BLaER1 treated with 17β-estradiol and CSF1 and Interleukin-3, amounts not matched to agents 10 nM and 100 nM (cell line): ENCODE measurements around the gene SERPINE1.

Experiments used
- H3K27ac ChIP-seq, 11 experiments: shearing (Covaris generic); formaldehyde crosslinking; 2 replicates each; pipeline ENCODE4 v1.8.1; 2022
- H3K27me3 ChIP-seq, 11 experiments: shearing (Covaris generic); formaldehyde crosslinking; 2 replicates each; pipeline ENCODE4 v1.8.1; 2022
- H3K36me3 ChIP-seq, 11 experiments: shearing (Covaris generic); formaldehyde crosslinking; 2 replicates each; pipeline ENCODE4 v1.8.1; 2022
- H3K4me1 ChIP-seq, 10 experiments: shearing (Covaris generic); formaldehyde crosslinking; 2 replicates each; pipeline ENCODE4 v1.8.1; 2022
- H3K4me2 ChIP-seq, 11 experiments: shearing (Covaris generic); formaldehyde crosslinking; 2 replicates each; pipeline ENCODE4 v1.8.1; 2022
- H3K4me3 ChIP-seq, 10 experiments: shearing (Covaris generic); formaldehyde crosslinking; 2 replicates each; pipeline ENCODE4 v1.8.1; 2022
- H3K9ac ChIP-seq, 11 experiments: shearing (Covaris generic); formaldehyde crosslinking; 2 replicates each; pipeline ENCODE4 v1.8.1; 2022
- H3K9me3 ChIP-seq, 11 experiments: shearing (Covaris generic); formaldehyde crosslinking; replicated peaks in 1 of 11; 2 replicates each; pipeline ENCODE4 v1.8.1; 2022
- H4K20me1 ChIP-seq, 11 experiments: shearing (Covaris generic); formaldehyde crosslinking; 2 replicates each; pipeline ENCODE4 v1.8.1; 2022
- Cebpa-rat ChIP-seq, 11 experiments: shearing (Covaris generic); IDR thresholded peaks; 2 replicates each; pipeline ENCODE4 v1.8.1; 2022

Gene SERPINE1

GRCh38 chr7:101170617-101171441 lies 43.9 kb downstream of the SERPINE1 start:
- peak overlapping the region in 2 of 11 experiments; percentile 13 to 50; a peak in 3 of 22 replicates for H3K27ac ChIP-seq
- TF ChIP-seq Cebpa-rat (IDR thresholded peaks at IDR 0.05): no peak
- H3K9ac ChIP-seq: peak overlapping the region in 3 of 11 experiments; percentile 3 to 41 (median 39); a peak in 3 of 22 replicates
- H3K9me3 ChIP-seq: peaks cover 0 to 25% (median 22%) of the 10 kb centered on the region in 11 experiments; a peak in 18 of 22 replicates
- no peaks in the 10 kb centered on the region for H3K36me3 ChIP-seq
- peak overlapping the region in 6 of 10 experiments; percentile 5 to 49 (median 28); a peak in 8 of 20 replicates for H3K4me3 ChIP-seq
- H3K27me3 ChIP-seq: peaks cover 96 to 100% (median 99%) of the 10 kb centered on the region in 11 experiments
- H4K20me1 ChIP-seq: peaks cover 0 to 54% (median 15%) of the 10 kb centered on the region in 11 experiments; a peak in 16 of 22 replicates
- H3K4me1 ChIP-seq: peaks cover 69 to 91% (median 87%) of the 10 kb centered on the region in 10 experiments
- peak overlapping the region; percentile 70 to 100 (median 89) for H3K4me2 ChIP-seq

- peaks cover 96 to 100% (median 99%) of the 10 kb centered on the region in 11 experiments for H3K27me3 ChIP-seq
- H3K4me1 ChIP-seq: peaks cover 64 to 91% (median 82%) of the 10 kb centered on the region in 10 experiments
- H4K20me1 ChIP-seq: peaks cover 0 to 54% (median 15%) of the 10 kb centered on the region in 11 experiments; a peak in 16 of 22 replicates
- H3K27ac ChIP-seq: peak overlapping the region in 3 of 11 experiments; percentile 13 to 50 (median 13); a peak in 3 of 22 replicates
- peak overlapping the region in 3 of 11 experiments; percentile 15 to 41 (median 39); a peak in 3 of 22 replicates for H3K9ac ChIP-seq
- peak overlapping the region; percentile 48 to 100 (median 89) for H3K4me2 ChIP-seq
- no peaks in the 10 kb centered on the region for H3K36me3 ChIP-seq
- peaks cover 0 to 25% (median 22%) of the 10 kb centered on the region in 11 experiments; a peak in 18 of 22 replicates for H3K9me3 ChIP-seq
- peak overlapping the region in 6 of 10 experiments; percentile 7 to 49 (median 36); a peak in 8 of 20 replicates for H3K4me3 ChIP-seq
- TF ChIP-seq Cebpa-rat (IDR thresholded peaks at IDR 0.05): no peak
Observed at GRCh38 chr7:101171442-101171837, 44.5 kb downstream of the SERPINE1 start.

- TF ChIP-seq Cebpa-rat (IDR thresholded peaks at IDR 0.05): no peak
- Histone ChIP-seq H3K4me2 (peak overlapping the region; percentile 48 to 100 (median 89)), H3K4me1 (peaks cover 58 to 93% (median 76%) of the 10 kb centered on the region in 10 experiments), H4K20me1 (peaks cover 0 to 54% (median 15%) of the 10 kb centered on the region in 11 experiments; a peak in 16 of 22 replicates), H3K36me3 (no peaks in the 10 kb centered on the region), H3K9ac (peak overlapping the region in 3 of 11 experiments; percentile 15 to 41 (median 39); a peak in 3 of 22 replicates), H3K9me3 (peaks cover 0 to 25% (median 22%) of the 10 kb centered on the region in 11 experiments; a peak in 18 of 22 replicates), H3K27ac (peak overlapping the region in 2 of 11 experiments; percentile 13 to 50; a peak in 1 of 22 replicates), H3K27me3 (peaks cover 99 to 100% (median 100%) of the 10 kb centered on the region in 11 experiments), H3K4me3 (peak overlapping the region; percentile 4 to 49 (median 34); a peak in 16 of 20 replicates)
Observed at GRCh38 chr7:101172005-101172853, 45.3 kb downstream of the SERPINE1 start.

- H4K20me1 ChIP-seq: peaks cover 0 to 51% (median 14%) of the 10 kb centered on the region in 11 experiments; a peak in 16 of 22 replicates
- peaks cover 99 to 100% (median 100%) of the 10 kb centered on the region in 11 experiments for H3K27me3 ChIP-seq
- peak overlapping the region; percentile 7 to 54 (median 36); a peak in 16 of 20 replicates for H3K4me3 ChIP-seq
- H3K27ac ChIP-seq: no peak overlapping the region
- H3K4me1 ChIP-seq: peaks cover 55 to 86% (median 69%) of the 10 kb centered on the region in 10 experiments
- H3K36me3 ChIP-seq: no peaks in the 10 kb centered on the region
- no peak overlapping the region; a peak in 1 of 22 replicates for H3K9ac ChIP-seq
- peak overlapping the region; percentile 48 to 100 (median 89) for H3K4me2 ChIP-seq
- H3K9me3 ChIP-seq: peaks cover 0 to 25% (median 22%) of the 10 kb centered on the region in 11 experiments; a peak in 18 of 22 replicates
- no peak for TF ChIP-seq Cebpa-rat (IDR thresholded peaks at IDR 0.05)
Observed at GRCh38 chr7:101172854-101173751, 46.2 kb downstream of the SERPINE1 start.

GRCh38 chr7:101173752-101174244 lies 46.9 kb downstream of the SERPINE1 start:
- Histone ChIP-seq H3K4me1 (peaks cover 49 to 86% (median 64%) of the 10 kb centered on the region in 10 experiments), H3K4me2 (peak overlapping the region; percentile 48 to 100 (median 89)), H3K4me3 (peak overlapping the region in 9 of 10 experiments; percentile 7 to 54 (median 33); a peak in 14 of 20 replicates), H3K27me3 (peaks cover 99 to 100% (median 100%) of the 10 kb centered on the region in 11 experiments), H4K20me1 (peaks cover 0 to 44% (median 13%) of the 10 kb centered on the region in 11 experiments; a peak in 16 of 22 replicates), H3K27ac (no peak overlapping the region), H3K9ac (no peak overlapping the region), H3K9me3 (peaks cover 0 to 25% (median 22%) of the 10 kb centered on the region in 11 experiments; a peak in 18 of 22 replicates), H3K36me3 (no peaks in the 10 kb centered on the region)
- TF ChIP-seq Cebpa-rat (IDR thresholded peaks at IDR 0.05): no peak

DNA sequence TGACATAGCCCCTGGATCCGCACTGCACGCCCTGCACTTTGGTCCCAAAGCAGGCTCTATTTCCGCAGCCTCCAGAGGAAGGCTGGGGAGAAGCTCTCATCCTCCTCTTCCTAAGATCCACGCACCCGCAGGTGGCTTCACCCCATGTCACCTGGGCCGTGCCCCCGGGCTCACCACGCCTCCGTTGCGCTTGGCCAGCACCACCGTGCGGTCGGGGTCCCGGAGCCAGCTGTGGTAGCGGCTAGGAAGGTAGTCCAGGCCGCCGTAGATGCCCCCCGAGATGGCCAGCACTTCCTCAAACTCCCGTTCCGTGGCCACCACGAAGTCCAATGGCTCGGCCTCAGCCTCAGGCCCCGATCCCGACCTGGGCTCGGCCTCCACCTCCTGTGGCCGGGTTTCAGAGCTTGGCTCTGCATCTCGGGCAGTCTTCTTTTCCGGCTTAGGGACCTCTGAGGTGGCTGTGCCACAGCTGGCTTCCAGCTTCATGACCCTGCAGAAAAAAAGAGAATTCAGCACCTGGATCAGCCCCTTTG lies 47.5 kb downstream of the SERPINE1 start:
- Histone ChIP-seq H4K20me1 (peaks cover 0 to 40% (median 13%) of the 10 kb centered on the region in 11 experiments; a peak in 16 of 22 replicates), H3K4me1 (peaks cover 44 to 84% (median 62%) of the 10 kb centered on the region in 10 experiments), H3K9ac (no peak overlapping the region), H3K4me2 (peak overlapping the region; percentile 48 to 100 (median 89); a peak in 20 of 22 replicates), H3K27ac (no peak overlapping the region), H3K4me3 (peak overlapping the region in 3 of 10 experiments; percentile 25 to 54 (median 33); a peak in 4 of 20 replicates), H3K27me3 (peaks cover 99 to 100% (median 100%) of the 10 kb centered on the region in 11 experiments), H3K36me3 (no peaks in the 10 kb centered on the region), H3K9me3 (peaks cover 0 to 25% (median 22%) of the 10 kb centered on the region in 11 experiments; a peak in 18 of 22 replicates)
- no peak for TF ChIP-seq Cebpa-rat (IDR thresholded peaks at IDR 0.05)

DNA sequence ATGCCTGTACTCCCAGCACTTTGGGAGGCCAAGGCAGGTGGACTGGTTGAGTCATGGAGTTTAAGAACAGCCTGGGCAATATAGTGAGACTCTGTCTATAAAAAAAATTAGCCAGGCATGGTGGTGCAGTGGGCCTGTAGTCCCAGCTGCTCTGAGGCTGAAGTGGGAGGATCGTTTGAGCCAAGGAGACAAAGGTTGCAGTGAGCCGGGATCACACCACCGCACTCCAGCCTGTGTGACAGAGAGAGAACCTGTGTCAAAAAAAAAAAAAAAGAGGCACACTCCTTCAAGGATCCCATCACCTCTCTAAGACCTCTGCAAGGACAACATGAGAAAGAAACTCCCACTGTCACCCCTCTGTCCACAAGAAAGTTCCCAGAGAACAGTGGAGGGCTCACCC lies 48.8 kb downstream of the SERPINE1 start:
- no peak overlapping the region for H3K4me3 ChIP-seq
- peaks cover 37 to 81% (median 57%) of the 10 kb centered on the region in 10 experiments for H3K4me1 ChIP-seq
- TF ChIP-seq Cebpa-rat (IDR thresholded peaks at IDR 0.05): no peak
- H3K9ac ChIP-seq: no peak overlapping the region
- H3K27ac ChIP-seq: no peak overlapping the region
- H4K20me1 ChIP-seq: peaks cover 0 to 39% (median 8%) of the 10 kb centered on the region in 11 experiments; a peak in 15 of 22 replicates
- peaks cover 99 to 100% (median 100%) of the 10 kb centered on the region in 11 experiments for H3K27me3 ChIP-seq
- H3K36me3 ChIP-seq: no peaks in the 10 kb centered on the region
- H3K4me2 ChIP-seq: peak overlapping the region in 3 of 11 experiments; percentile 21 to 32 (median 26); a peak in 3 of 22 replicates
- peaks cover 0 to 25% (median 22%) of the 10 kb centered on the region in 11 experiments; a peak in 18 of 22 replicates for H3K9me3 ChIP-seq
